GM19193 (cell line): ENCODE measurements around the gene SLC7A5.

ENCODE experiments used
- POLR2A ChIP-seq: IDR thresholded peaks from 4 replicates; pipeline ENCODE4 v1.6.1; 2011; ENCODE audit not compliant: insufficient read depth, insufficient read length; ENCODE audit errors: extremely low read depth

SLC7A5 gene

DNA sequence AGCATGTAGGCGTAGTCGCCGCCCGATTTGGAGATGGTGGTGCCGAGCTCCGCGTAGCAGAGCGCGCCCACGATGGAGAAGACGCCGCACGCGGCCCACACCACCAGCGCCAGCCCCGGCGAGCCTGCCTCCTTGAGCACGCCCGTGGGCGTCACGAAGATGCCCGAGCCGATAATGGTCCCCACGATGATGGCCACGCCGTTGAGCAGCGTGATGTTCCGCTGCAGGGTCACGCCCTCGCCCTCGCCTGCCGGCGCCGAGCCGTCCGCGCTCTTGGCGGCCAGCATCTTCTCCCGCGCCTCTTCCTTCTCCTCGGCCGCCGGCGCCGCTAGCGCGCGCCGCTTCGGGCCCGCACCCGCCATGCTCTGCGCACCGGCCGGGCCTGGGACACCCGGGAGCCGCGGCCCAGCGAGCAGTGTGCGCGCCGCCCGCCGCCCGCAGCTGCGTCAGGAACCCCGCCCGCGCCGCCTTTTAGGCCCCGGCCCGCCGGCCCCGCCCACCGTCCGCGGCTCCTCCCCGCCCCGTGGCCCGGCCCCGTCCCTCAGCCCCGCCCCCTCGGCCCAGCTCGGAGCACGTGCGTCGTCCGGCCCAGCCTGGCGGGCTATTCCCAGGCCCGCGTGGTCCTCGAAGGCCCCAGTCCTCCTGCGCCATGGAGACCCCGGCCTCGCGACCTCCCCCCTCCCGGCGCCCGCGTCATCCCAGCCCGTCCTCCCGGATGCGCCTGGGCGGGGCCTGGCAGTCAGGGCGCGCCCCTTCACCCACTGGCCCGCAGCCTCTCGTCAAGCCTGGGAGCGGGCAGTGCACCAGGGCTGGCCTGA lies at the start of gene SLC7A5:
SLC7A5 (minus strand) TSS at position 447 of the 818 bp plus-strand sequence; CDS start at position 362, 85 bp downstream.
- TF ChIP-seq POLR2A, result peak; percentile 95

DNA sequence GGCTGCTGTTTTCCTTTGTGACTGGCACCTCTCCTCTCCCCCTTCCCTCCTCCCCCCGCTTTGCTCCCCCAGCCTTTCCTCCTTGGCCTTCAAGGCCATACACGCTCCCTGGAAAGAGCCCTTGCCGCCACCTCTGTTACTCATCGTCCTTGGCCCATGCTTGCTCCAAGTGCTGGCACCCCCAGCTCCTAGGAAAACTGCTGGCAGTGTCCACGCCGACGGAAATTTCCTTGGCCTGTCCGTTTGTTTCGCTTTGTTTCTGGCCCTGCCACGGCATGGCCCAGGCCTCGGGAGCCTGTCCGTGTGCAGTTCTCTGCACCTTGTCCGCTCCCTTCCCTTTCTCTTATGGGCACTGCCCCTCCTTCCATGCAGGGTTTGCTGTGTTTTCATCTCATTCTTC lies 49.0 kb upstream of the SLC7A5 start:
- TF ChIP-seq POLR2A, result no peak

DNA sequence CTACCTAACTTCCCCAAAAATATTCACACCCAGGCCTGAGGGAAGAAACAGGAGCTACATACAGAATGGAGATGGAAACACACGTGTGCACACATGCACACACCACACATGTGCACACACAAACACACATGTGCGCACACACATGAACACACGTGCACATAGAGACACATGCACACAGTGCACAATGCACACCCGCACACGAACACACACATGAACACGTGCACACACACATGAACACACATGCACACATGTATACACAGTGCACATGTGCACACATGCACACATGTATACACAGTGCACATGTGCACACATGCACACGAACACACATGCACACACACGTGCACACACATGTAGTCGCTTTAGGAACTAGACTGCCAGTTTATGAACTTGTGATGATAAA lies 48.2 kb upstream of the SLC7A5 start:
- TF ChIP-seq POLR2A, result no peak

DNA sequence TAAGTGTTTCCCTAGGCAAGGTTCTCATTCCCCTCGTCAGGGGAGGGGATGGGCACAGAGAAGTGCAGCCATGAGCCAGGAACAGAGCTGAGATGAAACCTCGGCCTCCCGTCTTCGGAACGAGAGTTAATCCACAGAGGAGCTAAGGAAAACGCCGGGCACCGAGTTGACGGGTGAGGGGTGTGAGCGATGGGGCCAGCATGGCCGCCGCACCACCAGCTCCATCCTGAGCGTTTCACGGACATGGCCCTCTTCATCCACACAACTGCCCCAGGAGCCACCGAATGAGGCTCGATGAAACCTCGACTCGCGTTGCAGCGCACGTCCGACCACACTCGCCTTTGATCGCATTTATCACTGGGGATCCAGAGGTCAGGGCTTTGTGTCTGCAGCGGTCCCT lies 45.5 kb upstream of the SLC7A5 start:
- TF ChIP-seq POLR2A, result no peak

DNA sequence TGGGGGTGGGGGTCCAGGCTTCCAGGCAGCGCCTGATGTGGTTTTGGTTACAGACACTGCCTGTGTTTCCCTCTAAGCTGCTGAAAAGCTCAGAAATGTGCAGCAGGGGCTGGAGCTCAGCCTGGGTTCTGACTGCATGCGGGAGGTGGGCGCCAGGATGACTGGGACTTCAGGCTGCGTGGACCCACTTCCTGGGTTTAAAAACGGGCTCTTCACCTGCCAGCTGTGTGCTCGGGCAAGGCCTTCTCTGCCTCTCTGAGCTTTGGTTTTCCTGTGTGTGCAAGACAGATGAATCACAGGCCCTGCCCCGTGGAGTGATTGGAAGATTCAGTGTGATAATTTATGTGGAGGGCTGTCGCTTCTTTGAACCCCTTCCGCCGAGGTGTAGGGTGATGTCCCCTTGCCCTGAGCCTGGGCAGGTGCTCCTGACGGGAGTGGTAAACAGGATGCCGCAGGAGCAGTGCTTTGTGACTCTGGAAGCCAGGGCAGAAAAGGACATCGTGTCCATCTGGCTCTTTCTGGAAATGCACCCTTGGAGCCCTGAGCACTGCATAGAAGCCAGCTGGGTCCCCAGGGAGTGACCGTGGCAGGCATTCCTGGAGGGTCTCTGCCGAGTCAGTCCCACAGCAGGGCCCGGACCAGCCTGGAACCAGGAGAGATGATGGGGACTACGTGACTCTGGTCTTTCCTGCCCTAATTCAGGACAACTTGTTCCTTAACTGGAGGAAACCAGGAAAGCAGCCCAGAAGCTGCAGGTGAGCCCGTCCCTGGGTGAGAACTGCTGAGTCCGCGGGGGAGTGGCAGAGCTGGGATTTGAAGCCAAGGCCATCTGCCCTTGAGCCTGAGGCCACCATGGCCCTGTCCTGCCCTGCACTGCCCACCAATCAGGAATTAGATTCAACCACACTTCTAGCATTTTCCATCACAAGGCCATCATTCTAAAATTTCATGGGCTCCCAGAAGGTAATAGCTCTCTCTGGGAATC lies 28.5 kb upstream of the SLC7A5 start:
- no peak for TF ChIP-seq POLR2A

DNA sequence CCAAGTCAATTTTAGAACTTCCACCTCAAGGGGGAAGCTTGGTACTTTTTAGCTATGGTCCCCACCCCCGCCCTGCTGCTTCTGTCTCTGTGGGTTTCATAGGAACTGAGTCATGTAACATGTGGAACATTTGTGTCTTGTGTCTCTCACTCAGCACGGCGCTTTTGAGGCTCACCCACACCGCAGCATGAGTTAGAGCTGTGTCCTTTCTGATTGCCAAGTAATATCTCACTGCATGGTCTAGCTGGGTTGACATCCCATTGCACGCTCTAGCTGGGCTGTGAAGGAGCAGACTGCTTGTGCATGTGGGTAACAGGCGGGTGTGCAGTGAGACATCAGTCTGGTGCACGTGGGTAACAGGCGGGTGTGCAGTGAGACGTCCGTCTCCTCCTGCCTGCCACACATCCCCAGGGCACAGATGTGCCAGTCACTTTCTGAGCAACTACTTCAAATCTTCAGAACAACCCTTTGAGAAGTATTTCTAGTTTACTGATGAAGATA lies 26.4 kb upstream of the SLC7A5 start:
- no peak for TF ChIP-seq POLR2A

DNA sequence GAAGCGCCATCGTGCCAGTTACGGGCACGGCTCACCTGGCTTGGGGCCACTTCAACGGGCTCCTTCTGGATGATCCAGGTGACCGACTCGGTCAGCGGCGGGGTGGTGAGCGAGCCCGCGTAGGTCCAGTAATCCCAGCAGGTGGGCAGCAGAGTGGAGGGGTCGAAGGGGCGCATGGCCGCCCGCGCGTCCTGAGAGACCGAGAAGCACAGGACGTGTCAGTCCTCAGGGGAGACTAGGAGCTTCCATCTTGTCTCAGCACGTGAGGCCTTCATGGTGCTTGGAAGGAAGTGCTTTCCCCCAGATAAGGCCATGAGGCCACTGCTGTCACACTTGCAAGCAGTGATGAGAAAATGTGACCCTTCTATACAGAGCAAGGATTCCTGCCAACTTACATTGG lies 22.5 kb upstream of the SLC7A5 start:
- TF ChIP-seq POLR2A, result no peak

DNA sequence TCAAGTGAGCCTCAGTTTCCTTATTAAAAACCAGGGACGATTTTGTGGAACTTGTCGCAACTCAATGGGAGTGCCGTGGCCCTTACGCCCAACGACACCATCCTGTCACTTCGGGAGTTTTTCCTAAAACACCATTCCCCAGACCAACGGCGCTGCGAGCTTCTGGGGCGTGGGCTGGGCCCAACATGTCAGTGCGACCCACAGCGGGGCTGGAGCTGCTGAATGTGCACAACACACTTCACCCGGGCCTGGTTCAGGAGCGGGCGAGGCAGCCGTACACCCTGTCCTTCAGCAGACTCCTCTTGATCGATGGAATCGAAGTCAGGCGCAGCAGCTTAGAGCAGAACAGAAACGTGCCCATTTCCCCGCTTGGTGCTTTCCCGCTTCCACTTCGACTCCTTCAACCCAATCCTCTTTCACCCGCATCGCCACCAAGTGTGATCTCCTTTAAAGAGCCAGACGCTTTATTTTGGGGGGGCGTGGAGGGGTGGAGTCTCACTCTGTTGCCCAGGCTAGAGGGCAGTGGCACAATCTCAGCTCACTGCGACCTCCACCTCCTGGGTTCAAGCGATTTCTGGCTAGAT lies 13.2 kb upstream of the SLC7A5 start:
- TF ChIP-seq POLR2A, result no peak

DNA sequence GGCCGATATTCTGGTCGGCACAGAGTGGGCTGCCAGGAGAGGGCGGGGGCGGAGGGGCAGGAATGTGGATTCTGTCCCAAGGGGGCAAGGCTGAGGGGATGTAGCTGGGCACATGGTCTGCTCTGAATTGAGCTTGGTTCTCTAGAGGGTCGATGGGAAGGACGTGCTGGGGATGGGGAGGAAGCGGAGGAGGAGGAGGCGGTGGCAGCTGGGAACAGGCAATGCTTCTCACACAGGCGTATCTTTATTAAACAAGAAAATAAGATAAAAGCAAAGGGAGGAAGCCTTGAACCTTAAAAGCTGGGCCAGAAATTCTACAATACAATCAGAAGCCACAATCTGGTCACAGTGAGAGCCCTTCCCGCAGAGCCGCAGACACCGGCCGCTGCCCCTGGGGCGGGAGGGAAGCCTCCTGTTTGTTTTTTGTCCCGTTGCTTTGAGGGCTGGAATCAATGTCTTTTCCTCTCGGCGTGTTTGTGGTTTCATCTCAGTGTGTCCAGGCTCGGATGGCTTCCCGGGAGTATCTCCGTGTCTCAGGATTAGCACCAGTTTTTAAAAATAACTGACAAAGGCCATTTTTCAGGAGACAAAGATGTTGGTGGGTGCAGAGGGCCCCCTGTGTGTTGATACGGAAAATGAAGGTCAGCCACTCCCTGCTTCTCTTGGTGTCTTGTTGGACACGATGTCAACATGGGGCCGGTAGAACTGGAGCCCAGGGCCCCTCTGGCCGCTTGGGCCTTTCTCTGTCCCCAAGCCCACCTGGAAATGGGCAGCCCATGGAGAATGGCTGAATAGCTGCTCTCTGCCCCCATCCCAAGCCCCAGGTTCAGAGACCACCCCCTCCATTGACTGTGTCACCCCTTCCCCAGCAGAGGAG lies 12.3 kb upstream of the SLC7A5 start:
- TF ChIP-seq POLR2A, result no peak

DNA sequence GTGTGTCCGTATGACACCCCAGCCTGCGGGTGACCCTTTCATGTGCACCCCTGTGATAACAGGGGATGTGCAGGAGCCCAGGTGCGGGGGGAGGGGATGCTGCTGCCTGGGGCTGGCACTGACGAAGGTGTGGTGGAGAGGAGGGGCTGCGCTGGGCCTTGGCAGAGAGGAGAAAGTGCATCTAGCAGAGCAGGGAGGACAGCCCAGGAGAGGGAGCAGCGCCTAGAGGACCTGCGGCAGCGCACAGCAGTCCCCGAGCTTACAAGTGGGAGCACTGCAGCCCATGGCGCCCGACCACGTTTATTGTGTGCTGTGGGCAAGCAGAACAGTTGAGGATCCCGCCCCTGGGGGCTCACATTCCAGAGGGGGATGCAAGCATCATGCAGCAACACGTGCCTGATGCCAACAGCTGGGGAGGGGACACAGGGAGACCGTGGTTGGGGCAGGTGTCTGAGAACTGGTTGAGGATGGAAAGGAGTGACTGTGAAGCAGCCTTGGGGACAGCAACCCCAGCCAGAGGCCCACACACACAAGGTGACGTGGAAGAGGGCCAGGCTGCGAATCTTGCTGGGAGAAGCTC lies 10.9 kb upstream of the SLC7A5 start:
- no peak for TF ChIP-seq POLR2A

DNA sequence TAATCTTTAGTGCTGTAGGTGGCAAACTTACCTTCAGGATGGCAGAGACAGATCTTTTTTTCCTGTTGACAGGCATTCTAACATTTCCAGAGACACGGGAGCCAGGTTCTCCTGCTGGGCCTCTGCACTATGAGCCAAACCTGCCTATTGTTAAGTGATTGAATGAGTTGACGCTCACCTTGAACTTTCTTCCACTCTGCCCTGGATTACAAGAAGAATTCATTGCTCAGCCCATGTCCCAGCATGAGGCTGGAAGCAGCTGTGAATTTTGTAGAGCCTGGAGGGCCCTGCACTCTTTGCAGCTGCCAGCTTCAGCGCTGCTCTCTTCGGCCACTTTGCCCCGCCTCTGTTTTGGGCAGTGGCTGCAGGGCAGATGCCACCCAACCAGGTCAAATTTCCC lies 9.4 kb upstream of the SLC7A5 start:
- no peak for TF ChIP-seq POLR2A

DNA sequence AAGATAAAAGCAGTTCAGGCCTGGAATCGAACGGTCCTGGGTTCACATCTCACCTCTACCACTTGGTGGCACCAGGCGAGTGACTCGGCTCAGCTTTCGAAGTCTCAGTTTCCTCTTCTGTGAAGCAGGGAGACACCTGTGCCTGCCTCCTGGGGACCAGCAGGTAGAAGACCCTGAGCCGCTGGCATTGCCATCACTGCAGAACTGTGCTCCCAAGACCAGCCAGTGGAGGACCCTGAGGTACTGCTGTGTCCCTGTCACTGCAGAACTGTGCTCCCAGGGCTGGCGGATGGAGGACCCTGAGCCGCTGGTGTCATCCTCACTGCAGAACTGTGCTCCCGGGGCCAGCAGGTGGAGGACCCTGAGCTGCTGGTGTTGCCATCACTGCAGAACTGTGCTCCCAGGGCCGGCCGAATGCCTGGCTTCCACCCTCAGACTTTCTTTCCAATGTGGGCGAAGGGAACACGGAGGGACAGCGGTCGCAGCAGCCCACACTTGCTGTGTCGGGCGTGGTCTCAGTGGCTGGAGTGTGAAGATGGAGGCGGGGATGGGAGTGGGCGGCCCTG lies 8.7 kb upstream of the SLC7A5 start:
- TF ChIP-seq POLR2A, result no peak

DNA sequence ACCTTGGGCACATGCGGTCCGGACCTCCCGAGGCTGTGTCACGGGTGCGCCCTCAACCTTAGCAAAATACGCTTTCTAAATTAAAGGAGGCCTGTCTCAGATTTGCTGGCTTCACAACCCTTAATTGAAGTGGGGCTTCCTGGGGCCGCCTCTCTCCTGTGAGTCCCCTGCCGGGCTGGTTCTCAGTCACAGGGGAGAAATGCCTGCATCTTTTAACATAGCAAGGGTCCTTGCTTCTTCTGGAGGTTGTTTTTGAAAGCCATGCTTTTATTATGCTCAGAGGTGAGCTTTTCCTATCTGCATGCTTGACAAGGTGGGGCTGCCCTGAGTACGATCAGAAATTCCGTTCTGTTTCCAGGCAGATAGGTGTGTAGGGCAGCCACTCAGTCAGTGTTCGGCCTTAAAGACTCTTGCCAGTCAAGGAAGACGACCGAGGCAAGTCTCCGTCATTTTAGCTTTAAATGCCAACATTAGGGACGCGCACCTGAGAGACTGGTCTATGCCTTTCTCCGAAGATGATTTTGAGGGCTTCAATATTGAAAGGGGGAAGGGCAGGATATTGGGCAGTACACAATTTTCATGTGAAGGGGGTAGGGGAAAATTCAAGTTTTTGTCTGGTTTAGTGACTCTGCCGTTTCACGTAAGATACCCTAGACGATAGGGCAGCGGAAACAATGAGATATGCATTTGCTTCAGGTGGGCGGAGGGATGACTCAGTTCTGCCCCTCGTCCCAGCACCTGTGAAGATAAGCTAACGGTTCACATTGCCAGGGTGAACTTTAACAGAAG lies 5.5 kb upstream of the SLC7A5 start:
- no peak for TF ChIP-seq POLR2A
